ENCODE data around the gene XAF1.

- TF ChIP-seq CTCF (IDR thresholded peaks at IDR 0.05; ENCODE audit: low read length) (no peak), EZH2 (optimal IDR thresholded peaks at IDR 0.05; ENCODE audit: low read depth, low read length) (no peak), EZH2phosphoT487 (IDR thresholded peaks at IDR 0.05; ENCODE audit: low read length) (no peak)
These were observed 42.0 kb downstream of the XAF1 start for GRCh38 chr17:6797718-6798351.

Measured in MM.1S (cell line).